ENCODE results near the gene PADI1.
A peak's percentile ranks its signal among the peaks of the same experiment; 100 is the strongest.
"Not testable (repeated sequence)": the region's sequence is repeated elsewhere in the genome, so short reads cannot be mapped to it uniquely, and the experiment has no call there.

The PADI1 gene

GRCh38 chr1:17237561-17237903, 32.6 kb downstream of the PADI1 start:
- TF ChIP-seq ZNF565 (CRISPR knock-in tag; conservative IDR thresholded peaks at IDR 0.05; ENCODE audit: low read depth), result no peak
- TF ChIP-seq CSRNP3 (CRISPR knock-in tag; IDR thresholded peaks at IDR 0.05), result no peak
- no peak for TF ChIP-seq ISL1 (CRISPR knock-in tag; IDR thresholded peaks at IDR 0.05)
- no peak for TF ChIP-seq GLIS3 (CRISPR knock-in tag; IDR thresholded peaks at IDR 0.05)
- TF ChIP-seq CREB5 (CRISPR knock-in tag; IDR thresholded peaks at IDR 0.05; ENCODE audit: low read depth), result no peak
- TF ChIP-seq POU6F1 (CRISPR knock-in tag; IDR thresholded peaks at IDR 0.05; ENCODE audit: borderline replicate concordance, low read depth), result no peak
- no peak for TF ChIP-seq TCF4 (CRISPR knock-in tag; IDR thresholded peaks at IDR 0.05; ENCODE audit: borderline replicate concordance)
- no peak for TF ChIP-seq ARNTL (CRISPR knock-in tag; IDR thresholded peaks at IDR 0.05; ENCODE audit: borderline replicate concordance, low read depth)
- TF ChIP-seq ZFP3 (CRISPR knock-in tag; IDR thresholded peaks at IDR 0.05), result no peak
- TF ChIP-seq ZNF70 (CRISPR knock-in tag; IDR thresholded peaks at IDR 0.05), result no peak
- TF ChIP-seq ESRRG (CRISPR knock-in tag; IDR thresholded peaks at IDR 0.05), result no peak
- TF ChIP-seq CSDC2 (CRISPR knock-in tag; IDR thresholded peaks at IDR 0.05), result no peak
- no peak for TF ChIP-seq ZC3H10 (CRISPR knock-in tag; IDR thresholded peaks at IDR 0.05)
- TF ChIP-seq OSR1 (CRISPR knock-in tag; IDR thresholded peaks at IDR 0.05), result no peak
- no peak for TF ChIP-seq ZNF8 (CRISPR knock-in tag; IDR thresholded peaks at IDR 0.05)
- no peak for TF ChIP-seq PPARA (CRISPR knock-in tag; IDR thresholded peaks at IDR 0.05; ENCODE audit: borderline replicate concordance)
- ATAC-seq, result no peak

GRCh38 chr1:17239420-17239819, 34.5 kb downstream of the PADI1 start:
- ATAC-seq, result peak; percentile 86
- TF ChIP-seq ISL1 (CRISPR knock-in tag; IDR thresholded peaks at IDR 0.05) (no peak), POU6F1 (CRISPR knock-in tag; IDR thresholded peaks at IDR 0.05; ENCODE audit: borderline replicate concordance, low read depth) (no peak), CSRNP3 (CRISPR knock-in tag; IDR thresholded peaks at IDR 0.05) (no peak), ZC3H10 (CRISPR knock-in tag; IDR thresholded peaks at IDR 0.05) (no peak), TCF4 (CRISPR knock-in tag; IDR thresholded peaks at IDR 0.05; ENCODE audit: borderline replicate concordance) (no peak), ZFP30 (CRISPR knock-in tag; IDR thresholded peaks at IDR 0.05) (no peak)

- not testable (repeated sequence) for ATAC-seq
Observed at GRCh38 chr1:17241011-17241779, 36.3 kb downstream of the PADI1 start.

- not testable (repeated sequence) for ATAC-seq
Observed at GRCh38 chr1:17241780-17242074, 36.8 kb downstream of the PADI1 start.

- ATAC-seq, result no peak
- TF ChIP-seq GLIS3 (CRISPR knock-in tag; IDR thresholded peaks at IDR 0.05), result no peak
Observed at GRCh38 chr1:17243274-17243673, 38.3 kb downstream of the PADI1 start.

Measured in SK-N-SH treated with all-trans-retinoic acid at 6 μM for 48 hours (cell line).